Liver (tissue), 9 donors: Measurements from ENCODE around the gene ENHO. TPM values are rescaled to one million over a fixed set of nuclear protein-coding genes. Genes with fewer than 3 reads are reported as not detected.

Source experiments
- DNase-seq: peaks from one replicate; pipeline ENCODE4 v3.0.0-alpha.2; 2017; ENCODE audit warnings: low spot score
- H3K27ac ChIP-seq, 2 donors: one replicate each; pipeline ENCODE4 v1.7.0; 2013; ENCODE audit warnings: inconsistent platforms in 2 of 2, low read length in 2 of 2, control low read depth in 1 of 2, low read depth in 1 of 2, mild to moderate bottlenecking in 1 of 2
- H3K27me3 ChIP-seq, 4 donors: one replicate each; pipeline versions ENCODE4 v1.6.1 to v1.7.0; 2013; ENCODE audit warnings: low read length in 3 of 4, inconsistent platforms in 1 of 4, mild to moderate bottlenecking in 1 of 4, moderate library complexity in 1 of 4; ENCODE audit not compliant: control insufficient read depth in 4 of 4, insufficient read depth in 4 of 4
- H3K36me3 ChIP-seq, 4 donors: one replicate each; pipeline versions ENCODE4 v1.6.1 to v1.7.0; 2013; ENCODE audit warnings: low read length in 3 of 4, mild to moderate bottlenecking in 3 of 4, low read depth in 1 of 4, moderate library complexity in 1 of 4; ENCODE audit not compliant: control insufficient read depth in 4 of 4, insufficient read depth in 3 of 4
- H3K4me1 ChIP-seq, 4 donors: one replicate each; pipeline versions ENCODE4 v1.6.1 to v1.7.0; 2013; ENCODE audit warnings: low read length in 3 of 4, mild to moderate bottlenecking in 3 of 4, moderate library complexity in 1 of 4; ENCODE audit not compliant: control insufficient read depth in 4 of 4, insufficient read depth in 4 of 4
- H3K4me3 ChIP-seq, 3 donors: one replicate each; pipeline versions ENCODE4 v1.6.1 to v1.7.0; 2013; ENCODE audit warnings: low read length in 3 of 3, control low read depth in 1 of 3, low read depth in 1 of 3, mild to moderate bottlenecking in 1 of 3
- H3K9ac ChIP-seq, 2 donors: one replicate each; pipeline ENCODE4 v1.7.0; 2013; ENCODE audit warnings: low read length in 2 of 2, mild to moderate bottlenecking in 2 of 2, moderate library complexity in 2 of 2, control low read depth in 1 of 2, low read depth in 1 of 2
- H3K9me3 ChIP-seq, 4 donors: one replicate each; pipeline versions ENCODE4 v1.6.1 to v1.7.0; 2013; ENCODE audit warnings: low read length in 3 of 4; ENCODE audit not compliant: control insufficient read depth in 4 of 4
- ATF3 ChIP-seq: IDR thresholded peaks from 2 replicates; pipeline ENCODE4 v1.6.1; 2016; ENCODE audit warnings: antibody characterized with exemption
- EGR1 ChIP-seq, 2 donors: IDR thresholded peaks; 2 replicates each; pipeline ENCODE4 v1.6.1; 2016 to 2018; ENCODE audit warnings: antibody characterized with exemption in 2 of 2, low read depth in 2 of 2
- FOXA1 ChIP-seq: IDR thresholded peaks from 2 replicates; pipeline ENCODE4 v1.6.1; 2016; ENCODE audit warnings: antibody characterized with exemption
- FOXA2 ChIP-seq: IDR thresholded peaks from 2 replicates; pipeline ENCODE4 v1.6.1; 2016; ENCODE audit warnings: antibody characterized with exemption
- GABPA ChIP-seq, 2 donors: IDR thresholded peaks in 1 of 2; conservative IDR thresholded peaks in 1 of 2; 2 replicates each; pipeline ENCODE4 v1.6.1; 2016; ENCODE audit warnings: antibody characterized with exemption in 2 of 2, mild to moderate bottlenecking in 1 of 2, moderate library complexity in 1 of 2
- HNF4A ChIP-seq, 2 donors: conservative IDR thresholded peaks; 2 replicates each; pipeline ENCODE4 v1.6.1; 2016; ENCODE audit warnings: antibody characterized with exemption in 2 of 2, mild to moderate bottlenecking in 2 of 2
- HNF4G ChIP-seq: IDR thresholded peaks from 2 replicates; pipeline ENCODE4 v1.6.1; 2016; ENCODE audit warnings: antibody characterized with exemption
- JUND ChIP-seq, 2 donors: IDR thresholded peaks; 2 replicates each; pipeline ENCODE4 v1.6.1; 2016; ENCODE audit warnings: antibody characterized with exemption in 2 of 2
- MAX ChIP-seq: IDR thresholded peaks from 2 replicates; pipeline ENCODE4 v1.6.1; 2016; ENCODE audit warnings: antibody characterized with exemption
- NR2F2 ChIP-seq: IDR thresholded peaks from 2 replicates; pipeline ENCODE4 v1.6.1; 2016; ENCODE audit warnings: antibody characterized with exemption
- RAD21 ChIP-seq, 2 donors: IDR thresholded peaks; 2 replicates each; pipeline ENCODE4 v1.6.1; 2016; ENCODE audit warnings: antibody characterized with exemption in 2 of 2, mild to moderate bottlenecking in 2 of 2
- RXRA ChIP-seq, 2 donors: IDR thresholded peaks; 2 replicates each; pipeline ENCODE4 v1.6.1; 2017 to 2018; ENCODE audit warnings: antibody characterized with exemption in 2 of 2, mild to moderate bottlenecking in 1 of 2
- SP1 ChIP-seq: IDR thresholded peaks from 2 replicates; pipeline ENCODE4 v1.6.1; 2018; ENCODE audit warnings: antibody characterized with exemption, mild to moderate bottlenecking
- TAF1 ChIP-seq: conservative IDR thresholded peaks from 2 replicates; pipeline ENCODE4 v1.6.1; 2016; ENCODE audit warnings: antibody characterized with exemption, mild to moderate bottlenecking
- YY1 ChIP-seq: IDR thresholded peaks from 2 replicates; pipeline ENCODE4 v1.6.1; 2016; ENCODE audit warnings: antibody characterized with exemption, mild to moderate bottlenecking
- WGBS: extraction: QIAGEN DNeasy Blood & Tissue Kit; methylation state at CpG from one replicate; pipeline ENCODE4 v1.1.7; 2013; 5-methylcytosine and 5-hydroxymethylcytosine counted together
- polyA plus RNA-seq, 2 donors: library from polyadenylated mRNA; stranded (reverse) in 1 of 2; unstranded in 1 of 2; fragments of 200-250 nt in 1 of 2; fragments of >200 nt in 1 of 2; fragmentation: Nextera tagmentation in 1 of 2; extraction: Ambion mirVana in 1 of 2; gene quantifications; one replicate each; pipeline versions ENCODE4 v1.2.1 to v1.2.3, GENCODE V29; 2013 to 2015
- total RNA-seq, 2 donors: library from RNA; depleted of rRNA; stranded (reverse); fragments of >200 nt; gene quantifications; one replicate each; pipeline ENCODE4 v1.2.3, GENCODE V29; 2014
- TF ChIP-seq, protein P1 (sequence below): IDR thresholded peaks from 2 replicates; pipeline ENCODE4 v1.6.1; 2016; ENCODE audit warnings: antibody characterized with exemption
- TF ChIP-seq, protein P2 (sequence below): fragments of 150-350 bp; IDR thresholded peaks from 2 replicates; pipeline ENCODE4 v1.5.1; 2017; ENCODE audit warnings: improper control_type of control experiment, low read depth, low read length; ENCODE audit not compliant: missing input control
- TF ChIP-seq, protein P3 (sequence below): IDR thresholded peaks from 2 replicates; pipeline ENCODE4 v1.6.1; 2016; ENCODE audit warnings: antibody characterized with exemption, mild to moderate bottlenecking
- donor health status: healthy.
- donor health status: healthy.
- donor health status: healthy.
- donor health status: healthy.
- donor health status: healthy.

Gene ENHO
- total and polyA plus RNA-seq, 4 donors, result 0.67 to 9.6 (median 1.9) TPM

- TF ChIP-seq FOXA2, result no peak
- TF ChIP-seq EGR1 (IDR thresholded peaks at IDR 0.05; ENCODE audit: low read depth in 2 of 2), result no peak
- TF ChIP-seq SP1, result no peak
- no peak for TF ChIP-seq NR2F2
- TF ChIP-seq HNF4A (conservative IDR thresholded peaks at IDR 0.05), result no peak
- TF ChIP-seq MAX, result no peak
- TF ChIP-seq JUND (IDR thresholded peaks at IDR 0.05), result no peak
These were observed 34.9 kb upstream of the ENHO start (continued) for GRCh38 chr9:34557426-34558321.

- Histone ChIP-seq H3K9ac (no peak overlapping the region), H3K4me1 (peaks cover 7 to 27% (median 15%) of the 10 kb centered on the region in 4 donors), H3K27ac (no peak overlapping the region), H3K4me3 (no peak overlapping the region), H3K27me3 (no peaks in the 10 kb centered on the region), H3K9me3 (no peaks in the 10 kb centered on the region), H3K36me3 (no peaks in the 10 kb centered on the region)
- 90% methylated on average over 6 of the region's 6 CpGs for WGBS
- DNase-seq, result no peak
- TF ChIP-seq EGR1 (IDR thresholded peaks at IDR 0.05; ENCODE audit: low read depth in 2 of 2) (no peak), TAF1 (no peak), YY1 (no peak), NR2F2 (no peak), FOXA2 (no peak), ATF3 (no peak), FOXA1 (no peak), GABPA (IDR thresholded peaks at IDR 0.05 in 1 of 2, conservative IDR thresholded peaks at IDR 0.05 in 1 of 2) (no peak), HNF4A (conservative IDR thresholded peaks at IDR 0.05) (no peak), RXRA (IDR thresholded peaks at IDR 0.05) (no peak), HNF4G (no peak), RAD21 (IDR thresholded peaks at IDR 0.05) (no peak), JUND (IDR thresholded peaks at IDR 0.05) (no peak), MAX (no peak), SP1 (no peak)
- TF ChIP-seq, protein P1, sequence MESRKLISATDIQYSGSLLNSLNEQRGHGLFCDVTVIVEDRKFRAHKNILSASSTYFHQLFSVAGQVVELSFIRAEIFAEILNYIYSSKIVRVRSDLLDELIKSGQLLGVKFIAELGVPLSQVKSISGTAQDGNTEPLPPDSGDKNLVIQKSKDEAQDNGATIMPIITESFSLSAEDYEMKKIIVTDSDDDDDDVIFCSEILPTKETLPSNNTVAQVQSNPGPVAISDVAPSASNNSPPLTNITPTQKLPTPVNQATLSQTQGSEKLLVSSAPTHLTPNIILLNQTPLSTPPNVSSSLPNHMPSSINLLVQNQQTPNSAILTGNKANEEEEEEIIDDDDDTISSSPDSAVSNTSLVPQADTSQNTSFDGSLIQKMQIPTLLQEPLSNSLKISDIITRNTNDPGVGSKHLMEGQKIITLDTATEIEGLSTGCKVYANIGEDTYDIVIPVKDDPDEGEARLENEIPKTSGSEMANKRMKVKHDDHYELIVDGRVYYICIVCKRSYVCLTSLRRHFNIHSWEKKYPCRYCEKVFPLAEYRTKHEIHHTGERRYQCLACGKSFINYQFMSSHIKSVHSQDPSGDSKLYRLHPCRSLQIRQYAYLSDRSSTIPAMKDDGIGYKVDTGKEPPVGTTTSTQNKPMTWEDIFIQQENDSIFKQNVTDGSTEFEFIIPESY, result no peak
- TF ChIP-seq, protein P2, sequence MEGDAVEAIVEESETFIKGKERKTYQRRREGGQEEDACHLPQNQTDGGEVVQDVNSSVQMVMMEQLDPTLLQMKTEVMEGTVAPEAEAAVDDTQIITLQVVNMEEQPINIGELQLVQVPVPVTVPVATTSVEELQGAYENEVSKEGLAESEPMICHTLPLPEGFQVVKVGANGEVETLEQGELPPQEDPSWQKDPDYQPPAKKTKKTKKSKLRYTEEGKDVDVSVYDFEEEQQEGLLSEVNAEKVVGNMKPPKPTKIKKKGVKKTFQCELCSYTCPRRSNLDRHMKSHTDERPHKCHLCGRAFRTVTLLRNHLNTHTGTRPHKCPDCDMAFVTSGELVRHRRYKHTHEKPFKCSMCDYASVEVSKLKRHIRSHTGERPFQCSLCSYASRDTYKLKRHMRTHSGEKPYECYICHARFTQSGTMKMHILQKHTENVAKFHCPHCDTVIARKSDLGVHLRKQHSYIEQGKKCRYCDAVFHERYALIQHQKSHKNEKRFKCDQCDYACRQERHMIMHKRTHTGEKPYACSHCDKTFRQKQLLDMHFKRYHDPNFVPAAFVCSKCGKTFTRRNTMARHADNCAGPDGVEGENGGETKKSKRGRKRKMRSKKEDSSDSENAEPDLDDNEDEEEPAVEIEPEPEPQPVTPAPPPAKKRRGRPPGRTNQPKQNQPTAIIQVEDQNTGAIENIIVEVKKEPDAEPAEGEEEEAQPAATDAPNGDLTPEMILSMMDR, result no peak
- TF ChIP-seq, protein P3, sequence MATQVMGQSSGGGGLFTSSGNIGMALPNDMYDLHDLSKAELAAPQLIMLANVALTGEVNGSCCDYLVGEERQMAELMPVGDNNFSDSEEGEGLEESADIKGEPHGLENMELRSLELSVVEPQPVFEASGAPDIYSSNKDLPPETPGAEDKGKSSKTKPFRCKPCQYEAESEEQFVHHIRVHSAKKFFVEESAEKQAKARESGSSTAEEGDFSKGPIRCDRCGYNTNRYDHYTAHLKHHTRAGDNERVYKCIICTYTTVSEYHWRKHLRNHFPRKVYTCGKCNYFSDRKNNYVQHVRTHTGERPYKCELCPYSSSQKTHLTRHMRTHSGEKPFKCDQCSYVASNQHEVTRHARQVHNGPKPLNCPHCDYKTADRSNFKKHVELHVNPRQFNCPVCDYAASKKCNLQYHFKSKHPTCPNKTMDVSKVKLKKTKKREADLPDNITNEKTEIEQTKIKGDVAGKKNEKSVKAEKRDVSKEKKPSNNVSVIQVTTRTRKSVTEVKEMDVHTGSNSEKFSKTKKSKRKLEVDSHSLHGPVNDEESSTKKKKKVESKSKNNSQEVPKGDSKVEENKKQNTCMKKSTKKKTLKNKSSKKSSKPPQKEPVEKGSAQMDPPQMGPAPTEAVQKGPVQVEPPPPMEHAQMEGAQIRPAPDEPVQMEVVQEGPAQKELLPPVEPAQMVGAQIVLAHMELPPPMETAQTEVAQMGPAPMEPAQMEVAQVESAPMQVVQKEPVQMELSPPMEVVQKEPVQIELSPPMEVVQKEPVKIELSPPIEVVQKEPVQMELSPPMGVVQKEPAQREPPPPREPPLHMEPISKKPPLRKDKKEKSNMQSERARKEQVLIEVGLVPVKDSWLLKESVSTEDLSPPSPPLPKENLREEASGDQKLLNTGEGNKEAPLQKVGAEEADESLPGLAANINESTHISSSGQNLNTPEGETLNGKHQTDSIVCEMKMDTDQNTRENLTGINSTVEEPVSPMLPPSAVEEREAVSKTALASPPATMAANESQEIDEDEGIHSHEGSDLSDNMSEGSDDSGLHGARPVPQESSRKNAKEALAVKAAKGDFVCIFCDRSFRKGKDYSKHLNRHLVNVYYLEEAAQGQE, result no peak
These were observed 34.2 kb upstream of the ENHO start for GRCh38 chr9:34556949-34557348.
